OCI-LY7 (cell line): ENCODE measurements around the gene MYL5. TPM values are rescaled to one million over a fixed set of nuclear protein-coding genes. Genes with fewer than 3 reads are reported as not detected.

ENCODE experiments used
- BruUV-seq: library from RNA; stranded (reverse); fragments of 400-500 nt; replicated peaks from 2 replicates; lab custom pipeline; 2021; lab: Mats Ljungman, UMichigan
- CTCF ChIA-PET: fragments of 300-600 bp; sonication (Branson Sonifier 250); formaldehyde crosslinking; loops from one replicate; lab custom pipeline; 2022; ENCODE audit warnings: antibody characterized with exemption; ENCODE audit not compliant: unreplicated experiment; lab: Charles Lee
- POLR2A ChIA-PET: fragments of 300-600 bp; sonication (Branson Sonifier 250); formaldehyde crosslinking; loops from one replicate; lab custom pipeline; 2022; ENCODE audit warnings: antibody characterized with exemption; lab: Charles Lee
- DNase-seq: peaks from one replicate; pipeline ENCODE4 v3.0.0-alpha.2; 2015; ENCODE audit warnings: low spot score
- H2AFZ ChIP-seq: fragments of 200-600 bp; sonication (generic), shearing (Covaris generic); 2 replicates; pipeline ENCODE4 v1.6.1; 2014; ENCODE audit warnings: mild to moderate bottlenecking, antibody characterized with exemption, low read length, moderate library complexity
- H3K27ac ChIP-seq: fragments of 200-600 bp; sonication (generic); 2 replicates; pipeline ENCODE4 v1.5.1; 2014; ENCODE audit warnings: mixed run types, low read depth, mild to moderate bottlenecking, moderate library complexity, low read length, inconsistent platforms; ENCODE audit not compliant: poor library complexity, severe bottlenecking
- H3K36me3 ChIP-seq: fragments of 200-600 bp; sonication (generic); 2 replicates; pipeline ENCODE4 v1.6.1; 2014; ENCODE audit warnings: mild to moderate bottlenecking, antibody characterized with exemption, low read length, moderate library complexity, mixed read lengths; ENCODE audit not compliant: insufficient read depth
- H3K4me1 ChIP-seq: fragments of 200-600 bp; sonication (generic); 2 replicates; pipeline ENCODE4 v1.5.1; 2014; ENCODE audit warnings: mild to moderate bottlenecking, low read length; ENCODE audit not compliant: insufficient read depth, poor library complexity, severe bottlenecking
- H3K4me2 ChIP-seq: fragments of 200-600 bp; sonication (generic); 2 replicates; pipeline ENCODE4 v1.6.1; 2014; ENCODE audit warnings: mild to moderate bottlenecking, low read length
- H3K4me3 ChIP-seq: fragments of 200-600 bp; sonication (generic); 2 replicates; pipeline ENCODE4 v1.5.1; 2014; ENCODE audit warnings: mild to moderate bottlenecking, low read depth, low read length; ENCODE audit not compliant: poor library complexity, severe bottlenecking
- H3K79me2 ChIP-seq: fragments of 200-600 bp; sonication (generic); 2 replicates; pipeline ENCODE4 v1.6.1; 2016; ENCODE audit warnings: low read depth, mild to moderate bottlenecking, low read length, moderate library complexity, mixed read lengths; ENCODE audit not compliant: insufficient read depth
- H3K9me2 ChIP-seq: fragments of 200-600 bp; sonication (generic); 2 replicates; pipeline ENCODE4 v1.6.1; 2016; ENCODE audit warnings: mild to moderate bottlenecking, low read length, mixed read lengths; ENCODE audit not compliant: insufficient read depth
- H3K9me3 ChIP-seq: fragments of 200-600 bp; sonication (generic); 2 replicates; pipeline ENCODE4 v1.6.1; 2014; ENCODE audit warnings: mild to moderate bottlenecking, mixed run types, low read length, mixed read lengths
- H4K20me1 ChIP-seq: fragments of 200-600 bp; sonication (generic); 2 replicates; pipeline ENCODE4 v1.6.1; 2014; ENCODE audit warnings: mild to moderate bottlenecking, antibody characterized with exemption, low read length, moderate library complexity, mixed read lengths; ENCODE audit not compliant: insufficient read depth
- EZH2phosphoT487 ChIP-seq: fragments of 200-600 bp; sonication (generic); IDR thresholded peaks from 2 replicates; pipeline ENCODE4 v1.6.1; 2018; ENCODE audit warnings: low read depth, borderline replicate concordance, mild to moderate bottlenecking, mixed run types, antibody characterized with exemption, low read length, moderate library complexity, mixed read lengths
- intact Hi-C: fragments of 100-400 bp; cut with micrococcal nuclease; formaldehyde crosslinking; loops from one replicate; pipeline ENCODE4 v1.10.0; 2022; ENCODE audit not compliant: unreplicated experiment
- total RNA-seq, 2 experiments: library from RNA; depleted of rRNA in 1 of 2; stranded (reverse); fragments of >200 nt in 1 of 2; shearing (Covaris generic) in 1 of 2; gene quantifications; 2 replicates each; pipeline ENCODE4 v1.2.3, GENCODE V29; 2014 to 2022
- TF ChIP-seq, protein P1 (sequence below): fragments of 200-600 bp; sonication (generic); conservative IDR thresholded peaks from 2 replicates; pipeline ENCODE4 v1.5.1; 2014; ENCODE audit warnings: mild to moderate bottlenecking, antibody characterized with exemption, low read length, moderate library complexity, mixed read lengths

The MYL5 gene
- total RNA-seq, 2 experiments from 2014 or later, result 24.4 to 62.2 TPM

- ChIA-PET CTCF (no interaction called here), POLR2A (no interaction called here)
- no peak overlapping the region for H2AFZ ChIP-seq
- no peak overlapping the region for H3K27ac ChIP-seq
- no peaks in the 10 kb centered on the region for H3K9me3 ChIP-seq
- H3K4me3 ChIP-seq, result no peak overlapping the region
- peaks cover 28% of the 10 kb centered on the region for H3K36me3 ChIP-seq
- H3K9me2 ChIP-seq, result no peaks in the 10 kb centered on the region
- H3K79me2 ChIP-seq, result no peaks in the 10 kb centered on the region
- no peak for DNase-seq
- no peaks in the 10 kb centered on the region for H3K4me1 ChIP-seq
- BruUV-seq, result no TSS peak
- no peak overlapping the region for H3K4me2 ChIP-seq
- no peaks in the 10 kb centered on the region for H4K20me1 ChIP-seq
- TF ChIP-seq, protein P1, sequence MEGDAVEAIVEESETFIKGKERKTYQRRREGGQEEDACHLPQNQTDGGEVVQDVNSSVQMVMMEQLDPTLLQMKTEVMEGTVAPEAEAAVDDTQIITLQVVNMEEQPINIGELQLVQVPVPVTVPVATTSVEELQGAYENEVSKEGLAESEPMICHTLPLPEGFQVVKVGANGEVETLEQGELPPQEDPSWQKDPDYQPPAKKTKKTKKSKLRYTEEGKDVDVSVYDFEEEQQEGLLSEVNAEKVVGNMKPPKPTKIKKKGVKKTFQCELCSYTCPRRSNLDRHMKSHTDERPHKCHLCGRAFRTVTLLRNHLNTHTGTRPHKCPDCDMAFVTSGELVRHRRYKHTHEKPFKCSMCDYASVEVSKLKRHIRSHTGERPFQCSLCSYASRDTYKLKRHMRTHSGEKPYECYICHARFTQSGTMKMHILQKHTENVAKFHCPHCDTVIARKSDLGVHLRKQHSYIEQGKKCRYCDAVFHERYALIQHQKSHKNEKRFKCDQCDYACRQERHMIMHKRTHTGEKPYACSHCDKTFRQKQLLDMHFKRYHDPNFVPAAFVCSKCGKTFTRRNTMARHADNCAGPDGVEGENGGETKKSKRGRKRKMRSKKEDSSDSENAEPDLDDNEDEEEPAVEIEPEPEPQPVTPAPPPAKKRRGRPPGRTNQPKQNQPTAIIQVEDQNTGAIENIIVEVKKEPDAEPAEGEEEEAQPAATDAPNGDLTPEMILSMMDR, result no peak
- no peak for TF ChIP-seq EZH2phosphoT487
- intact Hi-C loops, result no loop called here
These were observed 47.9 kb downstream of the MYL5 start for GRCh38 chr4:722169-722725.

GRCh38 chr4:722851-723360 lies 48.6 kb downstream of the MYL5 start:
- no peaks in the 10 kb centered on the region for H3K9me3 ChIP-seq
- no peaks in the 10 kb centered on the region for H3K4me1 ChIP-seq
- BruUV-seq, result no TSS peak
- TF ChIP-seq, protein P1, result no peak
- no peak for TF ChIP-seq EZH2phosphoT487
- no peaks in the 10 kb centered on the region for H3K9me2 ChIP-seq
- CTCF ChIA-PET, result no interaction called here
- H3K27ac ChIP-seq, result no peak overlapping the region
- DNase-seq, result no peak
- 0 out of 2 replicates have a peak, but pooled peaks cover 2% of the 10 kb centered on the region for H4K20me1 ChIP-seq
- no peak overlapping the region for H2AFZ ChIP-seq
- peaks cover 28% of the 10 kb centered on the region for H3K36me3 ChIP-seq
- no peaks in the 10 kb centered on the region for H3K79me2 ChIP-seq
- no peak overlapping the region for H3K4me2 ChIP-seq
- H3K4me3 ChIP-seq, result no peak overlapping the region
- intact Hi-C loops, result no loop called here
- POLR2A ChIA-PET, result no interaction called here

- no peaks in the 10 kb centered on the region for H3K9me3 ChIP-seq
- ChIA-PET POLR2A (no interaction called here), CTCF (interaction anchor here (0.6 kb wide), 1 partner anchor 276 kb away, joined by 3 read pairs; no protein-coding TSS in a partner anchor)
- no peak for DNase-seq
- no peak overlapping the region for H3K4me3 ChIP-seq
- no peak overlapping the region for H3K27ac ChIP-seq
- no peak overlapping the region for H3K4me2 ChIP-seq
- H2AFZ ChIP-seq, result no peak overlapping the region
- intact Hi-C loops, result no loop called here
- TF ChIP-seq EZH2phosphoT487, result no peak
- TF ChIP-seq, protein P1, result no peak
- H3K79me2 ChIP-seq, result no peaks in the 10 kb centered on the region
- peaks cover 28% of the 10 kb centered on the region for H3K36me3 ChIP-seq
- BruUV-seq, result no TSS peak
- 0 out of 2 replicates have a peak, but pooled peaks cover 4% of the 10 kb centered on the region for H4K20me1 ChIP-seq
- no peaks in the 10 kb centered on the region for H3K4me1 ChIP-seq
- no peaks in the 10 kb centered on the region for H3K9me2 ChIP-seq
These were observed 49.6 kb downstream of the MYL5 start for GRCh38 chr4:723751-724530.
